A673 (cell line): Measurements from ENCODE around the gene KLHL4. TPM values are rescaled to one million over a fixed set of nuclear protein-coding genes. Genes with fewer than 3 reads are reported as not detected.
"Not testable (repeated sequence)": the region's sequence is repeated elsewhere in the genome, so short reads cannot be mapped to it uniquely, and the experiment has no call there.

ENCODE experiments used
- BruUV-seq: library from RNA; stranded (reverse); fragments of 400-500 nt; replicated peaks from 2 replicates; lab custom pipeline; 2021; lab: Mats Ljungman, UMichigan
- CTCF ChIA-PET: fragments of 300-600 bp; sonication (Branson Sonifier 250); formaldehyde crosslinking; loops from one replicate; lab custom pipeline; 2022; ENCODE audit warnings: antibody characterized with exemption; lab: Charles Lee
- POLR2A ChIA-PET: fragments of 300-600 bp; sonication (Branson Sonifier 250); formaldehyde crosslinking; loops from one replicate; lab custom pipeline; 2022; ENCODE audit warnings: antibody characterized with exemption; ENCODE audit not compliant: low non-redundant PET; lab: Charles Lee
- DNase-seq: peaks from one replicate; pipeline ENCODE4 v3.0.0-alpha.2; 2015; ENCODE audit warnings: low spot score
- H3K27ac ChIP-seq: fragments of 200-600 bp; sonication (generic); 2 replicates; pipeline ENCODE4 v1.5.1; 2016; ENCODE audit warnings: mixed run types, low read depth, mild to moderate bottlenecking, mixed read lengths, antibody characterized with exemption, low read length; ENCODE audit not compliant: poor library complexity, severe bottlenecking
- H3K27me3 ChIP-seq: fragments of 200-600 bp; sonication (generic); replicated peaks from 2 replicates; pipeline ENCODE4 v1.6.1; 2017; ENCODE audit warnings: mixed run types, low read depth, mild to moderate bottlenecking, mixed read lengths, antibody characterized with exemption, low read length; ENCODE audit not compliant: insufficient read depth, poor library complexity
- H3K36me3 ChIP-seq: fragments of 200-600 bp; sonication (generic); 2 replicates; pipeline ENCODE4 v1.6.1; 2016; ENCODE audit warnings: mixed run types, mild to moderate bottlenecking, mixed read lengths, antibody characterized with exemption, low read length; ENCODE audit not compliant: insufficient read depth, poor library complexity, severe bottlenecking
- H3K4me1 ChIP-seq: fragments of 200-600 bp; sonication (generic); 2 replicates; pipeline ENCODE4 v1.6.1; 2017; ENCODE audit warnings: mixed run types, mild to moderate bottlenecking, mixed read lengths, antibody characterized with exemption, low read length; ENCODE audit not compliant: insufficient read depth, poor library complexity, severe bottlenecking
- H3K4me3 ChIP-seq: fragments of 200-600 bp; sonication (generic); 2 replicates; pipeline ENCODE4 v1.5.1; 2016; ENCODE audit warnings: low read depth, mixed run types, mild to moderate bottlenecking, mixed read lengths, low read length; ENCODE audit not compliant: poor library complexity, severe bottlenecking
- H3K9me3 ChIP-seq: fragments of 200-600 bp; sonication (generic); 2 replicates; pipeline ENCODE4 v1.6.1; 2016; ENCODE audit warnings: mixed run types, low read depth, mild to moderate bottlenecking, mixed read lengths, antibody characterized with exemption, low read length; ENCODE audit not compliant: poor library complexity, severe bottlenecking
- EZH2 ChIP-seq: fragments of 200-600 bp; sonication (generic); IDR thresholded peaks from 2 replicates; pipeline ENCODE4 v1.6.1; 2017; ENCODE audit warnings: borderline replicate concordance, low read depth, mild to moderate bottlenecking, mixed read lengths, antibody characterized with exemption, low read length; ENCODE audit not compliant: poor library complexity, severe bottlenecking
- intact Hi-C: fragments of 100-400 bp; cut with micrococcal nuclease; formaldehyde crosslinking; loops from one replicate; pipeline ENCODE4 v1.10.0; 2022; ENCODE audit not compliant: unreplicated experiment
- total RNA-seq: library from RNA; stranded (reverse); gene quantifications from 2 replicates; pipeline ENCODE4 v1.2.3, GENCODE V29; 2021
- TF ChIP-seq, protein P1 (sequence below): fragments of 300-800, 200-600 bp; sonication (generic); conservative IDR thresholded peaks from 2 replicates; pipeline ENCODE4 v1.5.1; 2017; ENCODE audit warnings: low read depth, mild to moderate bottlenecking, antibody characterized with exemption, low read length, moderate library complexity, mixed read lengths

KLHL4 gene
- total RNA-seq, 1 experiment from 2014 or later, result 0.34 TPM

DNA sequence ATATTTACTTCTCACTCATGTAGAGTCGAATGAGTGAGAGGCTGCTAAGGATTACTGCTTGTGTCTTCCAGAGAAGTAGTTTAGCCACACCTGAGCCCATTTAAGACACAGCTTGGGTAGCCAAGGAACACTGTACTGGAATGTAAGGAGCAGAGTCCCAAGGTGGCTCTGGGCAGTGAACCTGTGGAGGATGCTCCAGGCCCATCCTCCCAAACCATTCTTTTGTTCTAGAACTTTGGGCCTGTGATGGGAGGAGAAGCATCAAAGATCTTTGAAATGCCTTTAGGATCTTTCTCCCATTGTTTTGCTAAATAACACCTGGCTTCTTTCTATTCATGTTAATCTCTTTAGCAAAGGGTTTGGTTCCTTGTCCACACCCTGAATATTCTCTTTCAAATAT is 162.2 kb downstream of the KLHL4 start:
- no peak for DNase-seq
- H3K9me3 ChIP-seq, result no peaks in the 10 kb centered on the region
- no peak overlapping the region for H3K4me3 ChIP-seq
- no peaks in the 10 kb centered on the region for H3K36me3 ChIP-seq
- H3K4me1 ChIP-seq, result no peaks in the 10 kb centered on the region
- no peak overlapping the region for H3K27ac ChIP-seq
- CTCF ChIA-PET, result no interaction called here
- intact Hi-C loops, result no loop called here
- POLR2A ChIA-PET, result no interaction called here
- BruUV-seq, result no TSS peak
- H3K27me3 ChIP-seq, result no peaks in the 10 kb centered on the region
- TF ChIP-seq, protein P1, sequence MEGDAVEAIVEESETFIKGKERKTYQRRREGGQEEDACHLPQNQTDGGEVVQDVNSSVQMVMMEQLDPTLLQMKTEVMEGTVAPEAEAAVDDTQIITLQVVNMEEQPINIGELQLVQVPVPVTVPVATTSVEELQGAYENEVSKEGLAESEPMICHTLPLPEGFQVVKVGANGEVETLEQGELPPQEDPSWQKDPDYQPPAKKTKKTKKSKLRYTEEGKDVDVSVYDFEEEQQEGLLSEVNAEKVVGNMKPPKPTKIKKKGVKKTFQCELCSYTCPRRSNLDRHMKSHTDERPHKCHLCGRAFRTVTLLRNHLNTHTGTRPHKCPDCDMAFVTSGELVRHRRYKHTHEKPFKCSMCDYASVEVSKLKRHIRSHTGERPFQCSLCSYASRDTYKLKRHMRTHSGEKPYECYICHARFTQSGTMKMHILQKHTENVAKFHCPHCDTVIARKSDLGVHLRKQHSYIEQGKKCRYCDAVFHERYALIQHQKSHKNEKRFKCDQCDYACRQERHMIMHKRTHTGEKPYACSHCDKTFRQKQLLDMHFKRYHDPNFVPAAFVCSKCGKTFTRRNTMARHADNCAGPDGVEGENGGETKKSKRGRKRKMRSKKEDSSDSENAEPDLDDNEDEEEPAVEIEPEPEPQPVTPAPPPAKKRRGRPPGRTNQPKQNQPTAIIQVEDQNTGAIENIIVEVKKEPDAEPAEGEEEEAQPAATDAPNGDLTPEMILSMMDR, result no peak
- TF ChIP-seq EZH2, result no peak

DNA sequence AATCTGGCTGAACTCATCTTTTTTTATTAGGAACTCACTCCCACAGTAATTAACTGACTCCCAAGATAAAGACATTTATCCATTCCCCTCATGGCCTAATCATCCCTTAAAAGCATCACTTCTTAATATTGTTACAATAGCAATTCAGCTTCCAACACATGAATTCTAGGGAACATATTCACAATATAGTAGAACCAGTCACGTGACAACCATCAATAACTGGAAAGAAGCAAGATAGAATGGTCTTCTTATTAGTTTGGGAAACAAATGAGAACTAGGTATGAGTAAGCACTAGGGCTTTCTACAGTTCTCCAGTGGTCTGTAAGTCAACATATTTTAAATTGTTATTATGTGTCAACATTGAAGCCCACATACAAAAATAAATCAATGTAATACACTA is 170.1 kb downstream of the KLHL4 start:
- ChIA-PET CTCF (no interaction called here), POLR2A (no interaction called here)
- no peaks in the 10 kb centered on the region for H3K36me3 ChIP-seq
- no peak for TF ChIP-seq EZH2
- TF ChIP-seq, protein P1, result no peak
- intact Hi-C loops, result no loop called here
- peaks cover 4% of the 10 kb centered on the region for H3K9me3 ChIP-seq
- H3K27me3 ChIP-seq, result no peaks in the 10 kb centered on the region
- no peak overlapping the region for H3K27ac ChIP-seq
- no peaks in the 10 kb centered on the region for H3K4me1 ChIP-seq
- no TSS peak for BruUV-seq
- no peak overlapping the region for H3K4me3 ChIP-seq
- DNase-seq, result no peak

DNA sequence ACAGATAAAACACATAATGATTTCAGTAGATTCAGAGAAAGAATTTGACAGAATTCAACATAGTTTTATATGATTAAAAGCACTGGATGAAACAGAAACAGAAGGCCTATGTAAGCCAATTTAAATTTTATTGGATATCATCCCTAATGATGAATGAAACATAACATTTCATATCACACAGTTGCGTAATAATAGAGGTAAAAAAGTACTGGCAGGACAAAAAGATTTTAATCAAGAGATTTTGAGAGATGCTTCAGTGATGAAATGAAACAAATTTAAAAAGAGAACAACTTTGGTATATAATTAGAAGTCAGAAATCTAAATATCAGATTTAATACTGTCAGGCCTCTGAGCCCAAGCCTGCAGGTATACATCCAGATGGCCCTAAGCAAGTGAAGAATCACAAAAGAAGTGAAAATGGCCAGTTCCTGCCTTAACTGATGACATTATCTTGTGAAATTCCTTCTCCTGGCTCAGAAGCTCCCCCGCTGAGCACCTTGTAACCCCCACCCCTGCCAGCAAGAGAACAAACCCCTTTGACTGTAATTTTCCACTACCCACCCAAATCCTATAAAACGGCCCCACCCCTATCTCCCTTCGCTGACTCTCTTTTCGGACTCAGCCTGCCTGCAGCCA is 170.6 kb downstream of the KLHL4 start:
- CTCF ChIA-PET, intact Hi-C loops, H3K9me3 ChIP-seq, DNase-seq, H3K4me1 ChIP-seq, BruUV-seq, H3K27ac ChIP-seq, H3K4me3 ChIP-seq, POLR2A ChIA-PET, H3K36me3 ChIP-seq, H3K27me3 ChIP-seq: not testable (repeated sequence)

DNA sequence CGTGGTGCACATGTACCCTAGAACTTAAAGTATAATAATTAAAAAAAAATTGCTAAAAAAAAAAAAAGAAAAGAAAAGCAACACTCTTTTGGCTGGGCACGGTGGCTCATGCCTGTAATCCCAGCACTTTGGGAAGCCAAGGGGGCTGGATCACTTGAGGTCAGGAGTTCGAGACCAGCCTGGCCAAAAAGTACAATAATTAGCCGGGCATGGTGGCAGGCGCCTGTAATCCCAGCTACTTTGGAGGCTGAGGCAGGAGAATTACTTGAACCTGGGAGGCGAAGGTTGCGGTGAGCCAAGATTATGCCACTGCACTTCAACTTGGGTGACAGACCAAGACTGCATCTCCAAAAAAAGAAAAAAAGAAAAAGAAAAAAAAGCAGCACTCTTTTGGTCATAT is 171.6 kb downstream of the KLHL4 start:
- H3K4me3 ChIP-seq, H3K27ac ChIP-seq, H3K9me3 ChIP-seq, BruUV-seq, H3K4me1 ChIP-seq, CTCF ChIA-PET, H3K27me3 ChIP-seq, POLR2A ChIA-PET, intact Hi-C loops, DNase-seq, H3K36me3 ChIP-seq: not testable (repeated sequence)
